ENCODE measurements around the gene OR4K14. TPM values are rescaled to one million over a fixed set of nuclear protein-coding genes. Genes with fewer than 3 reads are reported as not detected.

The OR4K14 gene, protein sequence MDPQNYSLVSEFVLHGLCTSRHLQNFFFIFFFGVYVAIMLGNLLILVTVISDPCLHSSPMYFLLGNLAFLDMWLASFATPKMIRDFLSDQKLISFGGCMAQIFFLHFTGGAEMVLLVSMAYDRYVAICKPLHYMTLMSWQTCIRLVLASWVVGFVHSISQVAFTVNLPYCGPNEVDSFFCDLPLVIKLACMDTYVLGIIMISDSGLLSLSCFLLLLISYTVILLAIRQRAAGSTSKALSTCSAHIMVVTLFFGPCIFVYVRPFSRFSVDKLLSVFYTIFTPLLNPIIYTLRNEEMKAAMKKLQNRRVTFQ
- total RNA-seq (2014; rRNA removed; shearing (Covaris generic)) (not detected in 2 replicates), polyA plus RNA-seq (2016; fragmentation: Nextera tagmentation; extraction: Ambion mirVana) (not detected in 2 replicates)
- long read RNA-seq = 0 reads

- no peaks in the 10 kb centered on the region for H4K20me1 ChIP-seq (replicated peaks; ENCODE audit: insufficient read depth)
- no peaks in the 10 kb centered on the region for H3K4me1 Mint-ChIP-seq
- no peak within 1 kb of the TSS for H3K4me2 ChIP-seq
- H3K27me3 ChIP-seq (ENCODE audit: insufficient read depth) = no peaks in the 10 kb centered on the region
- ATAC-seq (no peak), DNase-seq (ENCODE audit: low spot score) (no peak)
- no peaks in the 10 kb centered on the region for H3K79me2 ChIP-seq (replicated peaks; ENCODE audit: insufficient read depth)
- H3K36me3 Mint-ChIP-seq (ENCODE audit: low read depth) = no peaks in the 10 kb centered on the region; the same call in 1 of the 3 replicates
- H3K4me3 Mint-ChIP-seq = no peak within 1 kb of the TSS
- H3K27ac ChIP-seq (ENCODE audit: low read depth) = no peak within 1 kb of the TSS
- no peak for TF ChIP-seq EZH2 (IDR thresholded peaks at IDR 0.05; ENCODE audit: low read depth, unreplicated experiment)
- TF ChIP-seq REST (IDR thresholded peaks at IDR 0.05; ENCODE audit: unreplicated experiment) = no peak
- TF ChIP-seq EZH2phosphoT487 (IDR thresholded peaks at IDR 0.05; ENCODE audit: unreplicated experiment) = no peak
- TF ChIP-seq POLR2AphosphoS5 (IDR thresholded peaks at IDR 0.05; ENCODE audit: low read depth) = no peak
- no peak for TF ChIP-seq JUNB (IDR thresholded peaks at IDR 0.05; ENCODE audit: unreplicated experiment)
- TF ChIP-seq CTCF (conservative IDR thresholded peaks at IDR 0.05; ENCODE audit: low read depth in 2 of 2) = no peak
- TF ChIP-seq, protein P1, sequence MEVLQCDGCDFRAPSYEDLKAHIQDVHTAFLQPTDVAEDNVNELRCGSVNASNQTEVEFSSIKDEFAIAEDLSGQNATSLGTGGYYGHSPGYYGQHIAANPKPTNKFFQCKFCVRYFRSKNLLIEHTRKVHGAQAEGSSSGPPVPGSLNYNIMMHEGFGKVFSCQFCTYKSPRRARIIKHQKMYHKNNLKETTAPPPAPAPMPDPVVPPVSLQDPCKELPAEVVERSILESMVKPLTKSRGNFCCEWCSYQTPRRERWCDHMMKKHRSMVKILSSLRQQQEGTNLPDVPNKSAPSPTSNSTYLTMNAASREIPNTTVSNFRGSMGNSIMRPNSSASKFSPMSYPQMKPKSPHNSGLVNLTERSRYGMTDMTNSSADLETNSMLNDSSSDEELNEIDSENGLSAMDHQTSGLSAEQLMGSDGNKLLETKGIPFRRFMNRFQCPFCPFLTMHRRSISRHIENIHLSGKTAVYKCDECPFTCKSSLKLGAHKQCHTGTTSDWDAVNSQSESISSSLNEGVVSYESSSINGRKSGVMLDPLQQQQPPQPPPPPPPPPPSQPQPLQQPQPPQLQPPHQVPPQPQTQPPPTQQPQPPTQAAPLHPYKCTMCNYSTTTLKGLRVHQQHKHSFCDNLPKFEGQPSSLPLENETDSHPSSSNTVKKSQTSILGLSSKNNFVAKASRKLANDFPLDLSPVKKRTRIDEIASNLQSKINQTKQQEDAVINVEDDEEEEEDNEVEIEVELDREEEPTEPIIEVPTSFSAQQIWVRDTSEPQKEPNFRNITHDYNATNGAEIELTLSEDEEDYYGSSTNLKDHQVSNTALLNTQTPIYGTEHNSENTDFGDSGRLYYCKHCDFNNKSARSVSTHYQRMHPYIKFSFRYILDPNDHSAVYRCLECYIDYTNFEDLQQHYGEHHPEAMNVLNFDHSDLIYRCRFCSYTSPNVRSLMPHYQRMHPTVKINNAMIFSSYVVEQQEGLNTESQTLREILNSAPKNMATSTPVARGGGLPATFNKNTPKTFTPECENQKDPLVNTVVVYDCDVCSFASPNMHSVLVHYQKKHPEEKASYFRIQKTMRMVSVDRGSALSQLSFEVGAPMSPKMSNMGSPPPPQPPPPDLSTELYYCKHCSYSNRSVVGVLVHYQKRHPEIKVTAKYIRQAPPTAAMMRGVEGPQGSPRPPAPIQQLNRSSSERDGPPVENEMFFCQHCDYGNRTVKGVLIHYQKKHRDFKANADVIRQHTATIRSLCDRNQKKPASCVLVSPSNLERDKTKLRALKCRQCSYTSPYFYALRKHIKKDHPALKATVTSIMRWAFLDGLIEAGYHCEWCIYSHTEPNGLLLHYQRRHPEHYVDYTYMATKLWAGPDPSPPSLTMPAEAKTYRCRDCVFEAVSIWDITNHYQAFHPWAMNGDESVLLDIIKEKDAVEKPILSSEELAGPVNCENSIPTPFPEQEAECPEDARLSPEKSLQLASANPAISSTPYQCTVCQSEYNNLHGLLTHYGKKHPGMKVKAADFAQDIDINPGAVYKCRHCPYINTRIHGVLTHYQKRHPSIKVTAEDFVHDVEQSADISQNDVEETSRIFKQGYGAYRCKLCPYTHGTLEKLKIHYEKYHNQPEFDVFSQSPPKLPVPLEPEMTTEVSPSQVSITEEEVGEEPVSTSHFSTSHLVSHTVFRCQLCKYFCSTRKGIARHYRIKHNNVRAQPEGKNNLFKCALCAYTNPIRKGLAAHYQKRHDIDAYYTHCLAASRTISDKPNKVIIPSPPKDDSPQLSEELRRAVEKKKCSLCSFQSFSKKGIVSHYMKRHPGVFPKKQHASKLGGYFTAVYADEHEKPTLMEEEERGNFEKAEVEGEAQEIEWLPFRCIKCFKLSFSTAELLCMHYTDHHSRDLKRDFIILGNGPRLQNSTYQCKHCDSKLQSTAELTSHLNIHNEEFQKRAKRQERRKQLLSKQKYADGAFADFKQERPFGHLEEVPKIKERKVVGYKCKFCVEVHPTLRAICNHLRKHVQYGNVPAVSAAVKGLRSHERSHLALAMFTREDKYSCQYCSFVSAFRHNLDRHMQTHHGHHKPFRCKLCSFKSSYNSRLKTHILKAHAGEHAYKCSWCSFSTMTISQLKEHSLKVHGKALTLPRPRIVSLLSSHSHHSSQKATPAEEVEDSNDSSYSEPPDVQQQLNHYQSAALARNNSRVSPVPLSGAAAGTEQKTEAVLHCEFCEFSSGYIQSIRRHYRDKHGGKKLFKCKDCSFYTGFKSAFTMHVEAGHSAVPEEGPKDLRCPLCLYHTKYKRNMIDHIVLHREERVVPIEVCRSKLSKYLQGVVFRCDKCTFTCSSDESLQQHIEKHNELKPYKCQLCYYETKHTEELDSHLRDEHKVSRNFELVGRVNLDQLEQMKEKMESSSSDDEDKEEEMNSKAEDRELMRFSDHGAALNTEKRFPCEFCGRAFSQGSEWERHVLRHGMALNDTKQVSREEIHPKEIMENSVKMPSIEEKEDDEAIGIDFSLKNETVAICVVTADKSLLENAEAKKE (CRISPR knock-in tag; IDR thresholded peaks at IDR 0.05) = no peak
- TF ChIP-seq NANOG (IDR thresholded peaks at IDR 0.05; ENCODE audit: borderline replicate concordance) = no peak
- TF ChIP-seq ZNF114 (CRISPR knock-in tag; IDR thresholded peaks at IDR 0.05) = no peak
- TF ChIP-seq ZNF331 (CRISPR knock-in tag; IDR thresholded peaks at IDR 0.05; ENCODE audit: low read depth) = no peak
- TF ChIP-seq STAT1 (IDR thresholded peaks at IDR 0.05; ENCODE audit: unreplicated experiment) = no peak
- TF ChIP-seq CREB1 (CRISPR knock-in tag; IDR thresholded peaks at IDR 0.05; ENCODE audit: low read depth) = no peak
- TF ChIP-seq, protein P2, sequence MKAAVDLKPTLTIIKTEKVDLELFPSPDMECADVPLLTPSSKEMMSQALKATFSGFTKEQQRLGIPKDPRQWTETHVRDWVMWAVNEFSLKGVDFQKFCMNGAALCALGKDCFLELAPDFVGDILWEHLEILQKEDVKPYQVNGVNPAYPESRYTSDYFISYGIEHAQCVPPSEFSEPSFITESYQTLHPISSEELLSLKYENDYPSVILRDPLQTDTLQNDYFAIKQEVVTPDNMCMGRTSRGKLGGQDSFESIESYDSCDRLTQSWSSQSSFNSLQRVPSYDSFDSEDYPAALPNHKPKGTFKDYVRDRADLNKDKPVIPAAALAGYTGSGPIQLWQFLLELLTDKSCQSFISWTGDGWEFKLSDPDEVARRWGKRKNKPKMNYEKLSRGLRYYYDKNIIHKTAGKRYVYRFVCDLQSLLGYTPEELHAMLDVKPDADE (IDR thresholded peaks at IDR 0.05) = no peak
- H3K9me2 ChIP-seq (ENCODE audit: insufficient read depth) = no peaks in the 10 kb centered on the region
- H3K4me3 ChIP-seq = no peak within 1 kb of the TSS
- no peaks in the 10 kb centered on the region for H3F3A ChIP-seq (replicated peaks; ENCODE audit: low read depth)
- peaks cover 91% of the 10 kb centered on the region for H3K9me3 Mint-ChIP-seq
- H3K36me3 ChIP-seq (ENCODE audit: insufficient read depth) = peaks cover 6% of the 10 kb centered on the region; the same call in 1 of the 2 replicates
- H3K4me1 ChIP-seq (ENCODE audit: insufficient read depth) = no peaks in the 10 kb centered on the region
- no peak within 1 kb of the TSS for H2AFZ ChIP-seq
- H3K27me3 Mint-ChIP-seq (ENCODE audit: insufficient read depth, low read depth, poor library complexity) = no peaks in the 10 kb centered on the region
- H3K27ac Mint-ChIP-seq = no peak within 1 kb of the TSS
Measured at GRCh38 chr14:20019257-20019865, at the start of gene OR4K14. TSS of gene OR4K14 (minus strand) at chr14:20019307. CDS start at chr14:20015193, 4,114 bp downstream.
